NB4 (cell line): ENCODE results near the gene XYLT1.

Source experiments
- DNase-seq: peaks from one replicate; pipeline ENCODE4 v3.0.0; 2010; ENCODE audit warnings: low read depth
- H3K4me3 ChIP-seq: one replicate; pipeline ENCODE4 v1.5.1; 2011; ENCODE audit warnings: mild to moderate bottlenecking, low read depth, low read length, moderate library complexity
- CTCF ChIP-seq: IDR thresholded peaks from one replicate; pipeline ENCODE4 v1.5.1; 2012; ENCODE audit warnings: low read depth, low read length
- MAX ChIP-seq: IDR thresholded peaks from 2 replicates; pipeline ENCODE4 v1.6.1; 2011; ENCODE audit warnings: low read depth, low read length
- MYC ChIP-seq: IDR thresholded peaks from 2 replicates; pipeline ENCODE4 v1.6.1; 2011; ENCODE audit warnings: low read depth, low read length
- POLR2A ChIP-seq: IDR thresholded peaks from 2 replicates; pipeline ENCODE4 v1.6.1; 2011; ENCODE audit warnings: mild to moderate bottlenecking; ENCODE audit not compliant: insufficient read length; ENCODE audit errors: extremely low read depth

Gene XYLT1

GRCh38 chr16:17261197-17261858 lies 209.4 kb downstream of the XYLT1 start:
- no peak for TF ChIP-seq MAX
- no peak for TF ChIP-seq MYC
- no peak for TF ChIP-seq POLR2A
- TF ChIP-seq CTCF = no peak
- peak; percentile 21 for DNase-seq
- no peak overlapping the region for H3K4me3 ChIP-seq

GRCh38 chr16:17260276-17260849 lies 210.4 kb downstream of the XYLT1 start:
- TF ChIP-seq POLR2A (no peak), CTCF (no peak), MYC (no peak), MAX (no peak)
- no peak for DNase-seq
- H3K4me3 ChIP-seq = no peak overlapping the region

GRCh38 chr16:17259751-17260270 lies 210.9 kb downstream of the XYLT1 start:
- H3K4me3 ChIP-seq = no peak overlapping the region
- no peak for TF ChIP-seq MAX
- TF ChIP-seq POLR2A = no peak
- TF ChIP-seq MYC = no peak
- no peak for DNase-seq

GRCh38 chr16:17258848-17259713 lies 211.7 kb downstream of the XYLT1 start:
- DNase-seq = peak; percentile 45
- H3K4me3 ChIP-seq = no peak overlapping the region
- peak; percentile 2 for TF ChIP-seq CTCF
- no peak for TF ChIP-seq MYC

- H3K4me3 ChIP-seq = no peak overlapping the region
- TF ChIP-seq MAX = no peak
- TF ChIP-seq POLR2A = no peak
- no peak for TF ChIP-seq CTCF
- no peak for TF ChIP-seq MYC
- no peak for DNase-seq
Measured at GRCh38 chr16:17258077-17258599, 212.6 kb downstream of the XYLT1 start.
